ENCODE data around the gene EEIG1.

GRCh38 chr9:127972236-127972871, 8.4 kb downstream of the EEIG1 start:
- TF ChIP-seq POLR2A (IDR thresholded peaks at IDR 0.05) (no peak), CTCF (IDR thresholded peaks at IDR 0.05) (no peak)

Data from body of pancreas (tissue), 4 donors.